GM23338 (cell line): ENCODE data around the gene ZNF691. TPM values are rescaled to one million over a fixed set of nuclear protein-coding genes. Genes with fewer than 3 reads are reported as not detected.

ENCODE experiments used
- ATAC-seq: fragments of 200-7000 bp; cut with Tn5 transposase; 3 replicates; pipeline ENCODE4 v1.9.1; 2020
- DNase-seq: peaks from one replicate; pipeline ENCODE4 v3.0.0-alpha.2; 2015; ENCODE audit warnings: low spot score
- H2AFZ ChIP-seq: fragments of 200-600 bp; sonication (generic); 2 replicates; pipeline ENCODE4 v1.8.0; 2016; ENCODE audit warnings: antibody characterized with exemption, mild to moderate bottlenecking, moderate library complexity
- H3F3A ChIP-seq: fragments of 200-600 bp; sonication (generic); replicated peaks from 2 replicates; pipeline ENCODE4 v1.8.0; 2017; ENCODE audit warnings: antibody characterized with exemption, mixed run types, low read depth
- H3K27ac ChIP-seq: fragments of 200-600 bp; sonication (generic); 2 replicates; pipeline ENCODE4 v1.6.1; 2016; ENCODE audit warnings: low read depth
- H3K27me3 ChIP-seq: fragments of 200-600 bp; sonication (generic); 2 replicates; pipeline ENCODE4 v1.8.0; 2016; ENCODE audit warnings: mild to moderate bottlenecking, mixed run types, moderate library complexity; ENCODE audit not compliant: insufficient read depth
- H3K36me3 ChIP-seq: fragments of 200-600 bp; sonication (generic); 2 replicates; pipeline ENCODE4 v1.8.0; 2016; ENCODE audit warnings: mild to moderate bottlenecking; ENCODE audit not compliant: insufficient read depth
- H3K4me1 ChIP-seq: fragments of 200-600 bp; sonication (generic); 2 replicates; pipeline ENCODE4 v1.8.0; 2016; ENCODE audit warnings: mild to moderate bottlenecking, moderate library complexity; ENCODE audit not compliant: insufficient read depth
- H3K4me2 ChIP-seq: fragments of 200-600 bp; sonication (generic); 2 replicates; pipeline ENCODE4 v1.7.1; 2017; ENCODE audit warnings: mixed run types
- H3K4me3 ChIP-seq: fragments of 200-600 bp; sonication (generic); 2 replicates; pipeline ENCODE4 v1.6.1; 2016; ENCODE audit warnings: mixed run types
- H3K79me2 ChIP-seq: fragments of 200-600 bp; sonication (generic); replicated peaks from 2 replicates; pipeline ENCODE4 v1.8.0; 2017; ENCODE audit warnings: mild to moderate bottlenecking; ENCODE audit not compliant: insufficient read depth
- H3K9me2 ChIP-seq: fragments of 200-600 bp; sonication (generic); 2 replicates; pipeline ENCODE4 v1.8.0; 2017; ENCODE audit not compliant: insufficient read depth
- H4K20me1 ChIP-seq: fragments of 200-600 bp; sonication (generic); replicated peaks from 2 replicates; pipeline ENCODE4 v1.8.0; 2017; ENCODE audit warnings: mild to moderate bottlenecking; ENCODE audit not compliant: insufficient read depth
- H3K27ac Mint-ChIP-seq: 2 replicates; pipeline ENCODE4 v1.8.0; 2020; ENCODE audit warnings: inconsistent platforms, mild to moderate bottlenecking, moderate library complexity, mixed read lengths
- H3K27me3 Mint-ChIP-seq: 3 replicates; pipeline ENCODE4 v1.8.0; 2022; ENCODE audit warnings: low read depth, mild to moderate bottlenecking, moderate library complexity, mixed read lengths, inconsistent platforms; ENCODE audit not compliant: insufficient read depth, poor library complexity
- H3K36me3 Mint-ChIP-seq: 3 replicates; pipeline ENCODE4 v1.8.0; 2021; ENCODE audit warnings: low read depth, mild to moderate bottlenecking, inconsistent platforms, moderate library complexity, mixed read lengths
- H3K4me1 Mint-ChIP-seq: 3 replicates; pipeline ENCODE4 v1.8.0; 2020; ENCODE audit warnings: mild to moderate bottlenecking, inconsistent platforms, mixed read lengths
- H3K4me3 Mint-ChIP-seq: 3 replicates; pipeline ENCODE4 v1.8.0; 2021; ENCODE audit warnings: moderate library complexity, mild to moderate bottlenecking, inconsistent platforms, mixed read lengths
- H3K9me3 Mint-ChIP-seq: 3 replicates; pipeline ENCODE4 v1.8.0; 2020; ENCODE audit warnings: moderate library complexity, mild to moderate bottlenecking, inconsistent platforms, mixed read lengths
- CREB1 ChIP-seq: fragments of 250-450 bp; sonication (Bioruptor Pico); IDR thresholded peaks from 2 replicates; pipeline ENCODE4 v1.5.0; 2020; ENCODE audit warnings: low read depth, mild to moderate bottlenecking, moderate library complexity
- CTCF ChIP-seq, 2 experiments: fragments of 200-600 bp in 1 of 2; sonication (generic) in 1 of 2; conservative IDR thresholded peaks; 2 replicates each; pipeline versions ENCODE4 v1.5.1 to v1.6.1; 2016 to 2017; ENCODE audit warnings: antibody characterized with exemption in 2 of 2, low read depth in 2 of 2, mild to moderate bottlenecking in 2 of 2, moderate library complexity in 1 of 2
- ETS1 ChIP-seq: IDR thresholded peaks from 2 replicates; pipeline ENCODE4 v1.6.1; 2016; ENCODE audit warnings: antibody characterized with exemption
- EZH2 ChIP-seq: fragments of 200-600 bp; sonication (generic); IDR thresholded peaks from one replicate; pipeline ENCODE4 v1.8.0; 2017; ENCODE audit warnings: antibody characterized with exemption, mild to moderate bottlenecking, low read depth; ENCODE audit not compliant: unreplicated experiment
- EZH2phosphoT487 ChIP-seq: fragments of 200-600 bp; sonication (generic); IDR thresholded peaks from one replicate; pipeline ENCODE4 v1.8.1; 2018; ENCODE audit warnings: antibody characterized with exemption; ENCODE audit not compliant: unreplicated experiment
- JUNB ChIP-seq: IDR thresholded peaks from one replicate; pipeline ENCODE4 v1.6.1; 2016; ENCODE audit warnings: antibody characterized with exemption; ENCODE audit not compliant: unreplicated experiment
- NANOG ChIP-seq: IDR thresholded peaks from 2 replicates; pipeline ENCODE4 v1.6.1; 2016; ENCODE audit warnings: antibody characterized with exemption, borderline replicate concordance
- POLR2AphosphoS5 ChIP-seq: IDR thresholded peaks from 2 replicates; pipeline ENCODE4 v1.6.1; 2016; ENCODE audit warnings: antibody characterized with exemption, low read depth
- REST ChIP-seq: IDR thresholded peaks from one replicate; pipeline ENCODE4 v1.6.1; 2018; ENCODE audit warnings: antibody characterized with exemption; ENCODE audit not compliant: unreplicated experiment
- STAT1 ChIP-seq: IDR thresholded peaks from one replicate; pipeline ENCODE4 v1.6.1; 2016; ENCODE audit warnings: antibody characterized with exemption; ENCODE audit not compliant: unreplicated experiment
- ZNF114 ChIP-seq: fragments of 250-450 bp; sonication (Bioruptor Pico); IDR thresholded peaks from 2 replicates; pipeline ENCODE4 v1.5.0; 2020; ENCODE audit warnings: mild to moderate bottlenecking, moderate library complexity
- ZNF331 ChIP-seq: fragments of 250-450 bp; sonication (Bioruptor Pico); IDR thresholded peaks from 2 replicates; pipeline ENCODE4 v1.5.0; 2020; ENCODE audit warnings: low read depth, mild to moderate bottlenecking, moderate library complexity
- ZNF462 ChIP-seq: fragments of 250-450 bp; sonication (Bioruptor Pico); IDR thresholded peaks from 2 replicates; pipeline ENCODE4 v1.5.0; 2020; ENCODE audit warnings: mild to moderate bottlenecking, moderate library complexity
- polyA plus RNA-seq: library from polyadenylated mRNA; unstranded; fragments of >200 nt; fragmentation: Nextera tagmentation; extraction: Ambion mirVana; gene quantifications from 2 replicates; pipeline ENCODE4 v1.2.1, GENCODE V29; 2016
- total RNA-seq: library from RNA; depleted of rRNA; stranded (reverse); fragments of >200 nt; shearing (Covaris generic); gene quantifications from 2 replicates; pipeline ENCODE4 v1.2.3, GENCODE V29; 2014

Gene ZNF691
- total and polyA plus RNA-seq, 2 experiments from 2014 or later: 21.3 to 27.7 TPM

GRCh38 chr1:42806171-42806570 is 40.2 kb upstream of the ZNF691 start:
- H3F3A ChIP-seq: no peaks in the 10 kb centered on the region
- H3K79me2 ChIP-seq: no peaks in the 10 kb centered on the region
- ATAC-seq (no peak), DNase-seq (no peak)
- no peaks in the 10 kb centered on the region for H3K4me1 ChIP-seq
- no peak overlapping the region for H3K27ac ChIP-seq
- TF ChIP-seq JUNB (no peak), NANOG (no peak), ZNF462 (no peak), REST (no peak), POLR2AphosphoS5 (no peak), EZH2 (no peak), ZNF331 (CRISPR knock-in tag) (no peak), STAT1 (no peak), CREB1 (CRISPR knock-in tag) (no peak), ETS1 (no peak), CTCF (conservative IDR thresholded peaks at IDR 0.05; ENCODE audit: low read depth in 2 of 2) (no peak), ZNF114 (CRISPR knock-in tag) (no peak), EZH2phosphoT487 (no peak)
- no peak overlapping the region for H3K27ac Mint-ChIP-seq
- 0 out of 2 replicates have a peak, but pooled peaks cover 11% of the 10 kb centered on the region for H3K36me3 ChIP-seq
- H2AFZ ChIP-seq: no peak overlapping the region
- H3K4me3 ChIP-seq: no peak overlapping the region
- H3K4me1 Mint-ChIP-seq: no peaks in the 10 kb centered on the region
- H3K4me3 Mint-ChIP-seq: no peak overlapping the region
- peaks cover 2% of the 10 kb centered on the region for H3K27me3 Mint-ChIP-seq
- H4K20me1 ChIP-seq: no peaks in the 10 kb centered on the region
- no peak overlapping the region for H3K4me2 ChIP-seq
- peaks cover 27% of the 10 kb centered on the region for H3K36me3 Mint-ChIP-seq
- H3K9me2 ChIP-seq: no peaks in the 10 kb centered on the region
- no peaks in the 10 kb centered on the region for H3K27me3 ChIP-seq
- H3K9me3 Mint-ChIP-seq: peaks cover 21% of the 10 kb centered on the region; the same call in 2 of the 3 replicates
